ENCODE measurements around the gene PRKCZ.

DNA sequence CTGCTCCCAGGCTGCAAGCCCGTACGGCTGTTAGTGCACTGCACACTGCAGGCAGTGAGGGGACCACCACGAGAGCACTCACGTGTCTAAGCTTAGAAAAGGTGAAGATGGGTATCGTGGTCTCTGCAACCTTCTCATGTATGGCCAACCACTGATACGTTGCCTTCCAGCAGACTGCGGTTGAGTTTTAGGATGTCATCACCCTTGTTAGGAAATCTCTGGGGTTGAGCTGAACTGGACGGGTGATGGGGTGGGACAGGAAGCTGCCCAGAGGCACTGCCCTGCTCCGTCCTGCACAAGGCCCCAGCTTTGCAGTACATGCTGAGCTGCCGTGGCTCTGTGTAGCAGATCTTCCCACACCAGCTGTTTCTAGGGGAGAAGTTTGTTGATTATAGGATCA lies 101.0 kb downstream of the PRKCZ start:
- TF ChIP-seq, protein P1, sequence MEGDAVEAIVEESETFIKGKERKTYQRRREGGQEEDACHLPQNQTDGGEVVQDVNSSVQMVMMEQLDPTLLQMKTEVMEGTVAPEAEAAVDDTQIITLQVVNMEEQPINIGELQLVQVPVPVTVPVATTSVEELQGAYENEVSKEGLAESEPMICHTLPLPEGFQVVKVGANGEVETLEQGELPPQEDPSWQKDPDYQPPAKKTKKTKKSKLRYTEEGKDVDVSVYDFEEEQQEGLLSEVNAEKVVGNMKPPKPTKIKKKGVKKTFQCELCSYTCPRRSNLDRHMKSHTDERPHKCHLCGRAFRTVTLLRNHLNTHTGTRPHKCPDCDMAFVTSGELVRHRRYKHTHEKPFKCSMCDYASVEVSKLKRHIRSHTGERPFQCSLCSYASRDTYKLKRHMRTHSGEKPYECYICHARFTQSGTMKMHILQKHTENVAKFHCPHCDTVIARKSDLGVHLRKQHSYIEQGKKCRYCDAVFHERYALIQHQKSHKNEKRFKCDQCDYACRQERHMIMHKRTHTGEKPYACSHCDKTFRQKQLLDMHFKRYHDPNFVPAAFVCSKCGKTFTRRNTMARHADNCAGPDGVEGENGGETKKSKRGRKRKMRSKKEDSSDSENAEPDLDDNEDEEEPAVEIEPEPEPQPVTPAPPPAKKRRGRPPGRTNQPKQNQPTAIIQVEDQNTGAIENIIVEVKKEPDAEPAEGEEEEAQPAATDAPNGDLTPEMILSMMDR (IDR thresholded peaks at IDR 0.05), result no peak
- no peak for TF ChIP-seq POLR2A (IDR thresholded peaks at IDR 0.05; ENCODE audit: low read depth)
- no peak for TF ChIP-seq EP300 (IDR thresholded peaks at IDR 0.05)

Measured in esophagus muscularis mucosa (tissue), 4 donors.